ENCODE data around the gene SPEG.

DNA sequence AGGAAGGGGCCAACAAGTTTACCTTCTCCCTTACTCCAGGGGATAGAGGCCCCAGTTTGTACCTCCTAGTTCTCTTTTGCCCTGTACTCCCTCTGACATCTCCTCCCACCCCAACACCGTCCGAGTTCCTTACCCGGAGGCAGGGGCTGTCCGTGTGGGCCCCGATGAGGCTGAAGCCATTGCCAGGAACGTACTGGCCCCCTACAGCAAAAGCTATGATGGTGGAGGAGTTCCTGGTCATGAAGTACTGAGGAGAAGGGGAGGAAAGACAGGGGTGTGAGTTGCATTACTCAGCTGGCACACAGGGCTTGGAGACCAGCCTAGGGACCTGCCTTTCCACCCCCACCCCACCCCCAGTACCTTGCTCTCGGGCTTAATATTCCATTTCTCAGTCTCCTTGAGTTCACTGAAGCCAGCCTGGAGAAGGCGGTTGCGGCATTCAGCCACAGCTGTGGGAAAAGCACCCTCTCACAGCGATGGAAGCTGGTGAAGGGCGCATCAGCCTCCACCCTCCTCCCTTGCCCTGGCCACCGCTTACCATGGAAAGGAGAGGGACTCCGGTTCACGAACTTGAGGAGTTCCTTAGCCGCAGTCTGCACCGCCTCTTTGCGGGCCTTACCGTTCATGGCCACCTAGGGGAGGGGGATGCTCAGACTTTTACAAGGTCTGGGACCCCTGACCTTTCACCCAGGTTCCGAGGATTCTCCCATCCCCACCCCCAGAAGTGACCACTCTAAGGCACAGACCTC lies 47.9 kb upstream of the SPEG start:
- TF ChIP-seq, protein P1, sequence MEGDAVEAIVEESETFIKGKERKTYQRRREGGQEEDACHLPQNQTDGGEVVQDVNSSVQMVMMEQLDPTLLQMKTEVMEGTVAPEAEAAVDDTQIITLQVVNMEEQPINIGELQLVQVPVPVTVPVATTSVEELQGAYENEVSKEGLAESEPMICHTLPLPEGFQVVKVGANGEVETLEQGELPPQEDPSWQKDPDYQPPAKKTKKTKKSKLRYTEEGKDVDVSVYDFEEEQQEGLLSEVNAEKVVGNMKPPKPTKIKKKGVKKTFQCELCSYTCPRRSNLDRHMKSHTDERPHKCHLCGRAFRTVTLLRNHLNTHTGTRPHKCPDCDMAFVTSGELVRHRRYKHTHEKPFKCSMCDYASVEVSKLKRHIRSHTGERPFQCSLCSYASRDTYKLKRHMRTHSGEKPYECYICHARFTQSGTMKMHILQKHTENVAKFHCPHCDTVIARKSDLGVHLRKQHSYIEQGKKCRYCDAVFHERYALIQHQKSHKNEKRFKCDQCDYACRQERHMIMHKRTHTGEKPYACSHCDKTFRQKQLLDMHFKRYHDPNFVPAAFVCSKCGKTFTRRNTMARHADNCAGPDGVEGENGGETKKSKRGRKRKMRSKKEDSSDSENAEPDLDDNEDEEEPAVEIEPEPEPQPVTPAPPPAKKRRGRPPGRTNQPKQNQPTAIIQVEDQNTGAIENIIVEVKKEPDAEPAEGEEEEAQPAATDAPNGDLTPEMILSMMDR (IDR thresholded peaks at IDR 0.05; ENCODE audit: insufficient read depth, low read depth, low read length) = no peak
- no peak for TF ChIP-seq EZH2 (IDR thresholded peaks at IDR 0.05; ENCODE audit: insufficient read depth, low read length)
